ENCODE results near the gene ROR1. TPM values are rescaled to one million over a fixed set of nuclear protein-coding genes. Genes with fewer than 3 reads are reported as not detected.
A peak's percentile ranks its signal among the peaks of the same experiment; 100 is the strongest.

The ROR1 gene
- total RNA-seq, 1 donor from 2014 or later: 2.5 TPM

DNA sequence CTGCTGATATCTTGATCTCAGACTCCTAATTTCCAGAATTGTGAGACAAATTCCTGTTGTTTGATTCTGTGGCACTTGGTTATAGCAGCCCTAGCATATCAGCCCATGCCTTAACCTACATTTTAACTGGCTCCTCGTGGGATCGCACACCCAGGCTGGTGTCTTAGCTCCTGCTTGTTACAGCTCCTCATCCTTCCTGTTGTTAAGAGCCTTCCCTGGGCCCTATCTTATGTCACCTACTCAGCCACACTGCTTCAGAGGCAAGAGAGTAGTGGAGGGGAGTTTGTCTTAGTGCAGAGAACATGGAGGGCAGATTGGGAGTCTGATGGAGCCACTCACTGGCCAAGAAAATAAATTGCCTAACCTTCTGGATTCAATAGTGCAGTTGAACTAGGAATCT lies 131.0 kb downstream of the ROR1 start:
- DNase-seq (ENCODE audit: low read depth): no peak

DNA sequence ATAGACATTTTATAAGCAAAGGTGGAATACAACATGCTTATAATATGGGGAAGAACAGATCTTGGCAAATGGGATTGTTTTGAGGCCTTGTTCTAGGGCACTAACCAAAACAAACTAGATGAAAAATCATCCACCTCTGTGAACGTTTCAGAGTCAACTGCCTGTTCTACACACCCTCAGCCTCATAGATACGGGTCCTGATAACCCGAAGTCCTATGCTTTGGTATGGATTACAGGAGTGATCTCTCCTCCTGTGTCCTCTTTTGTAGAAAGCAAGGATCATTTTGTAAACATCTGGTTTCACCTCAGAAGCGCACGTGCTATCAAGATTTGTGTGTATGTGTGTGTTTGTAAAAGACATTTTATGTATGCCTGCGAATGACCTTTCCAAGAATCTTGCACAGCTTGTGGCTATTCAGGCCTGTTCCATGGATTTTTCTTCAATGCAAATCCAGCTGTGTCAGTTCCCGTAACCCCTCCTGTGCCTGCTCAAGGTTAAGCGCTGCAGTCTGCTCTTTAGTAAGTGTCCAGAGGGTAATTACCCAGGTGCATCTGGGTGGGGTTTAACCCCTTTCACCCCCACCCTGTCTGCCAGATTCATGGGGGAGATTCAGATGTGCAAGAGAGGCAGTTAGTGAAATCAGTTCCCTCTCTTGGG lies 132.4 kb downstream of the ROR1 start:
- DNase-seq (ENCODE audit: low read depth): no peak

DNA sequence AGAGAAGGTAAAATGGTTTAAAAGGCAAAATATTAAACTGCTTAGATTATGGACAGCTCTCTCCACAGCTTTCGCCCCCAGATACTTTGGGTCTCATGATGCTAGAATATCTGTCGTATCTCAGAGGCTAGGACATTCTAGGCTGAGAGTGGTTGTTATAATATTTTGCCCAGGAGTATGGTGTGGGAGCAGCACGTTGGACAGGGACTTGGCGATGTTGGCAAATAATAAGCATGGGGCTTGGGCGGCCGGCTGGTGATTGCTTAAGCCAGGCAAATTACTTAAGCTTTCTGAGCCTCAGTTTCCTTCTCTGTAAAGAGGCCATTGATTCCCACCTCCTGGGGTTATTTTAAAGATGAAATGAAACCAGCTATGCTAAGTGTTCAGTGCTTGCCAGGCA lies 133.2 kb downstream of the ROR1 start:
- DNase-seq (ENCODE audit: low read depth): no peak

- no peak for DNase-seq (ENCODE audit: low read depth)
These were observed 134.2 kb downstream of the ROR1 start for GRCh38 chr1:63908016-63908415.

DNA sequence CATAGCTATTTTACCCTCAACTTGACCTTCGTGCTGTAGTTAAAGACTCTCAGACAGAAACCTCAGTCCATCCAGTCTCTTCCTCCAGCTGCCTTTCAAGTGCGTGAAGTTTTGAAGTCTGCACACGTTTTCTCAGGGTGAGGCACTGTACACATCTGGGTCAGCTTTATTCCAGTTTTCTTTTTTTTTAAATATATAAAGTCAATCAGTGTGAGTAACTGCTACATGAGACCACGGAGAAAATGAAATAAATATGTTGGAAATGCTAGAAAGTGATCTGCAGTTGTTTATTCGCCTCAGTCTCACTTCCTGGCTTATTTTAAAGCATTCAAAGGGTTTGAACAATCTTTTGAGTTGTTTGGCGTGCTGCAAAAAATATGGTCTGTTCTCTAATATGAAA lies 135.7 kb downstream of the ROR1 start:
- no peak for DNase-seq (ENCODE audit: low read depth)

DNA sequence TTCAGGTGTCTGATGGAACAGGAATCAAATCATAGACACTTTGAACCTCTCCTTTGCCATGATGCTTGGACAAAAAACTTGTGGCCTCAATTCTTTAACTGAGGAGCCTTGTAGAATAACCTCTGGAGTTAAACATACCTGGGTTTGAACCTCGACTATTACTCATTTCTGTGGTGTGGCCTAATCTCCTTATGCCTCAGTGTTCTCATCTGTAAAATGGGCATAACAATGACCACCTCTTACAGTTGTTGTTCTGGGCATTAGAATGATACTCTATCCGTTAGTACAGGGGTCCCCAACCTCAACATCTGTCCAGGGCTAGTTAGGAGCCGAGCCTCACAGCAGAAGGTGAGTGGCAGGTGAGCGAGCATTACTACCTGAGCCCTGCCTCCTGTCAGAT lies 137.2 kb downstream of the ROR1 start:
- DNase-seq (ENCODE audit: low read depth): no peak

DNA sequence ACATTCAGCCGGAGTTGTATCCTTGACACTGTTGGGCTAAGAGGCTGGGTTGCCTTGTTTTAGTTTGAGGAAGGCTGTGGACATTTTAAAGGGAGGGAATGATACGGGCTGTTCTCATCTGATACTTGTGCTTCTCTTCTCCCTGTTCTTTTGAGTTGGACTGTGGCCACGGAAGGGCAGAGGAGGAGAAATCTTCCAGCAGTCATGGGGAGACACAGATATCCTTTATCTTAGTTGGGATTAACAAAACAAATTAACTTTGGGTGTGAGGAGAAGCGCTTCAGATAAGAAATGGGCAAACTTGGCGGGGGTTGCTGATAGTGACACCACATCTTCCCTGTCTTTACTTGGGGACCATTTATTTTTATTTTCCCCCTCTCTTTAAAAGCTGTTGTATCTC lies 138.8 kb downstream of the ROR1 start:
- DNase-seq (ENCODE audit: low read depth): no peak

DNA sequence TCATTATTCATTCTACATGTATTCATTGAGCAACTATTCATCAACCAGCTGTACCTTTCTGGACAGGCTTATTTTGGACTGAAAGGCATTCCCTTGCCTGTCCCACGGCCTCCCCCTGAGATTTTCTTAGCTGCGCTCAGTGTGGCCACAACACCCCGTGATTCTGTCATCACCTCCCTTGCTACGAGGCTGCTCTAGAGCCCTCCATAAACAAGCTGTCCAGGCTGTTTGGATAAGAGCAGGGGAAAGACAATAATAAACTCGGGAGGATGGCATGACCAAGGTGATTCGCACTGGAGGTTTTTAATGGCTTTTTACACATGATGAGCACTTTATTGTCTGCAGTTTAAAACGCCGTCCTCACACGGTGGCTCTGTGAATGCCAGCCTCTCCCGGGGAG lies 139.7 kb downstream of the ROR1 start:
- DNase-seq (ENCODE audit: low read depth): no peak

DNA sequence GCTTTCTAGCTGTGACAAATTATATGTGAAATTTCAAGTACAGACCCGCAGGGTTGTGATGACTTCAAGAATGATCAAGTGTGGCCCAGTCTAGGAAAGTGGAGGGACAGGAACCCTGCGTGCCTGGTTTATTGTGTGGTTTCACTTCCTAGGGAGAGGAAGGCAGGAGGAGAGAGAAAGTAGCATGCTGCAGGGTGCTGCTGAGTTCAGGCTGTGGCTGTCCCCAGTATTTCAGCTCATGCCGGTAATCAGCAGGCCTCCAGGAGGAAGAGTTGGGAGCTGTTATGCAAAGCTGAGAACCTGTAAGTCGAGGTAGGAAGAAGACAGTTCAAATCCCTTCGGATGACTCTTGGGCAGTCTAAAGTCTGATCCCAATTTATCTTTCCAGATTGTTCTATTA lies 140.4 kb downstream of the ROR1 start:
- no peak for DNase-seq (ENCODE audit: low read depth)

GRCh38 chr1:63914706-63915105 lies 140.9 kb downstream of the ROR1 start:
- no peak for DNase-seq (ENCODE audit: low read depth)

DNA sequence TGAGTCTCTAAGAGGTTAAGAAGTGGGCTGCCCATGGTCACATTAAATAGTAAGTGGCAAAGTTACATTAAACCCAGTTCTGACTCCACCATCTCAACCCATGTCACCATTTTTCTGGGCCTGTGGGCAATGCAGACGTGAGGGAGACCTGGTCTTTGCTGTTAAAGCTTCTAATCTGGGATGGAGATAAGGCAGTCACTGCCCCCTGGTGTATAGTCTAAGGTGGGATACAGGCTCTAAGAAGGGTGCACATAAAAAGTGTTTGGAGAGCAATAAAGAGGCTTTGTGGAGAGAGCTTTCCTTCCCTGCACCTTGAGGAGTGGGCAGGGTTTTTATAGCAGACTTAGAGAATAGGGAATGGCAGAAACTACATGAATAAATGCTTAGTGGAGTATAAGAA lies 141.3 kb downstream of the ROR1 start:
- DNase-seq (ENCODE audit: low read depth): peak; percentile 50

DNA sequence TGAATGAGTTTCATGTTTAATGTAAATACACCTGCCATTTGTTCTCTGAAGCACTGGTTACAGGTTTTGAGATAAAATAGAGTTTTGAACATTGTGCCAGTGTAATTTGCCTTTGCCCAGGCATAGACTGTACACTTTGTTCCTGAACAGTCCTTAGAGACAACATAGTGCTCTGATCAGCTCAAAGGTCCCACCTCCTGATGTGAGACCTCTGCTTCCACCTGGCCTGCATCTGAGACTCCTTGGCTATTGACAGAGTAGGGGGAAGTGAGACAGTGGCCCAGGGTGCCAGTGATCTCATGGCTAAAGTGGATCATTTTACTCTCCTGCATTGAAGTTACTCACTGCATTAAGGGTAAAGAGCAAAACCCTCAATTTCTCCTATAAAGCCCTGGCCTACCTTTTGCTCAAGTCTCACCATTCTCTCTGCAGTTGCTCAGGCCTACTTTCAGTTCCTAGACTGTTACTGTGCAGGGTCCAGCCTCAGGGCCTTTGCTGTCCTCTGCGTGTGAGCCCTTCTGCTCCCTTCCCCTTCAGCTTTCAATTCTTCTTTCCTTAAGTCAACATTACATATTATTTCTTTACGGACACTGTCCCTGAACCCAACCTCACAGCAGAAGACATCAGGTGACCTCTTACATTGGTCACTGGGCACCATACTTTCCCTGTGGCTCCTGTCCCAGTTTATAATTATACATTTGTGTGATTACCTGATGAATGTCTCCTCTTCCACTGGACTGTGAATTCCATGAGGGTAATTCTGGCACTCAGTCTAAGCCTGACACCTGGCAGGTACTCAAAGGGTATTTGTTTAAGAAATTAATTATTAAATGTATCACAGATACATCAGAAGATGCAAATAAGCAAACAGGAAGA lies 142.9 kb downstream of the ROR1 start:
- DNase-seq (ENCODE audit: low read depth): no peak

DNA sequence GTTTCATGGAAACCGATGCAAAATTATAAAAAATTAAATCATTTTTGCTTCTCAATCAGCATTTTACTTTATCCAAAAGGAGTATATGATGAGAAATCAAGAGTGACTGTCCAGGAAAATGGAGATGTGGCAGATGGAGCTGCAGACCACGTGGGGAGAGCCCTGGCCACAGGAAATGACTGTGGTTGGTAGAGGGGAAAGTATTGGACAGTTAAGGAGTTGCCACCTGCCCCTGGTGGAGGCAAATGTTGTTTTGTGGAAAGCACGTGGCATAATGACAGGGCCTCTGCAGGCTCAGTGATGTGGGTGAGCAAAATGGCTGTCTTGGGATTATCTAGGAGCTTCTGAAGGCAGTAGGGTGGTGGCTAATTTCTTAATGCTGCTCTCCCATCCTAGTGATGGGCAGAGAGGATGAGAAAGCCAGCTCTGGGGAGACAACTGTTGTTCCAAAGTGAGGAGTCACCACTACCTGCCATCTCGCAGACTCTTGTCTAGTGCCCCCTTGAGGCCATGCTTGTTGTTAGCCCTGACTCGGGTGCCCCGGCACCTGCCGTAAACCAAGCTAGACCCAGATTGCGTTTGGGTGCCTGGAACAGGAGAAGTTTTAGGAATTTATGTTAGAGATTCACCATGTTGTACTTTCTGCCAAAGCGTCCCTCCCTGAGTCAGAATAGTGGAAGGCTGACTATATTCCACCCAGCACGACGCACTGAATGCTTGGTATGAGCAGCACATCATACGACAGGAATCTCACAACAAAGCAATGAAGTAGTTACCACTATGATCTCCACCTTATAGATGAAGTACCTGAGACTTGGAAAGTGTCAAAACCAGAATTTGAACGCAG lies 144.0 kb downstream of the ROR1 start:
- peak; percentile 93 for DNase-seq (ENCODE audit: low read depth)

DNA sequence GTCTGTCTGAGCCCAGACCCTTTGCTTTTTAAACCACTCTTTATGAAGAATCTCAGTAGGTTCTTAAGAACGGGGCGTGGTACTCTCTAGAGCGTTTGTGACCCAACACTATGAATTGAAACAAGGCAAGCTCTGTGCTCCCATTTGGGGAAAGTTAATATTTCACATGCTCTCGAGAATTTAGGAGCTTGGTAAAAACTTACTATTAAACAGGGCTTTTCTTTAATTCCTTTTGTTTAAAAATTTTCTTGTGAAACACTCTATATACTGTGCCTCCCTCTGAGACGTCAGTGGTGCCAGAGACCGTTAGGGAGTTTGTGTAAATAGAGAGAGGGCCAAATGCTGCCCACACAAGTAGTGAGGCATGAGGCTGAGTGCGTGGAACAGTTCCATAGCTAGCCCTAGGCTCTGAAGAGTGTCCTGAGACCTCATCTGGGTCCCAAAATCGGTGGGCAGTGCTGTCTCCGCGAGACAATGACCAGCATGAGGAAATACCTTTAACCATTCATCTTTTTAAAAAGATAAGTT lies 144.7 kb downstream of the ROR1 start:
- no peak for DNase-seq (ENCODE audit: low read depth)

GRCh38 chr1:63920154-63921117 lies 146.6 kb downstream of the ROR1 start:
- peak; percentile 65 for DNase-seq (ENCODE audit: low read depth)

GRCh38 chr1:63921359-63921758 lies 147.5 kb downstream of the ROR1 start:
- no peak for DNase-seq (ENCODE audit: low read depth)

DNA sequence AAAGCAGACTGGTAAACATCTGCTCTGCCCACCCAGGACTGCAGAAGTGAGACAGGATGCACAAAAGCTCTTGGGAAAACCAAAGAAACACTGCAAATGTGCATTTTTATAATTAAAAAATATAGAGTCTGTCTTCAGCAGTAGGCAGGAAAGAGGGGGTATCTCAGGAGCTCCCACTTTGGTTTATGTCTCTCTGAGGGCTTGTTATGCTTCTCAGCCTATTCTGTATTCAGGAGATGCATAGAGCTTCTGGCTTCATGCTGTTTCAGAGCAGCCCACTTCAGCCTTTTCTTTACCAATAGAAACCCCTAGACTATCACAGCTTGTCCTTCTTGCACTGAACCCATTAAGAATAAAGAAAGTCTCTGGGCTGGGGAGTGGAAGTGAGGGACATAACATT lies 148.0 kb downstream of the ROR1 start:
- no peak for DNase-seq (ENCODE audit: low read depth)

DNA sequence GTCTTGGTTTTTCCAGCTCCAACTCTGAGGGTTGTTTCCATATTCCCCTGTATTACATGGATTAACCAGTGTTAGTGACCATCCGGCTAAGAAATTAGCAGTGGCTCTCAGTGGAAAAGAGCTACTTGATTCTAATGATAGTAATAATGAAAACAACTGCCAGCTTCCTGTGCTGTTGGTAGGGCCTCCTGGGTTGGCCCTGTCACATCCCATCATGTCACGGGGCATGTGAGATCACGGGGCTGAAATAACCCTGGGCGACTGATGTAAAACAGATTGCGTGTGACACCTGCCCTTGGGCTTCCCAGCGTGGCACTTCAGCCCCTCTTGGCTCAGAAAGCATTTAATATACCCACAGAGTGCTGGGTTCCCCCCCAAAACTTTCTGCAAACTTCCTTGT lies 149.0 kb downstream of the ROR1 start:
- peak; percentile 50 for DNase-seq (ENCODE audit: low read depth)

DNA sequence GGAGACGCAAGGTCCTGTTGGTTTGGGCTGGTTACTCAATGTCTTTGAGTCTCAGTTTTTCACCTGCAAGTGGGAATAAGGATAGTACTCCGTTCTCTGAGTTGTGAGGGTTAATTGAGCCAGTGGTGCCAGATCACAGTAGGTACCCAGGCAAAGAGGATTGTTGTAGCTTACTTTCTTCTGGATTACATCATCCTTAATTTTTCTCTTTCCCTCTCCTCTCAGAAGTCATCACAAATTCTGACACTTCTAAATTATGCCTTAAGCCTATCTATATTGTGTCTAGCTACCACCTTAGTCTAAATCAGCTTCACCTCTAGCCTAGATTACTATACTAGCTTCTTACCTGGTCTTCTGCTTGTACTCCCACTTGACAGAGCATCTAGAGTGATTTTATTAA lies 149.5 kb downstream of the ROR1 start:
- DNase-seq (ENCODE audit: low read depth): no peak

DNA sequence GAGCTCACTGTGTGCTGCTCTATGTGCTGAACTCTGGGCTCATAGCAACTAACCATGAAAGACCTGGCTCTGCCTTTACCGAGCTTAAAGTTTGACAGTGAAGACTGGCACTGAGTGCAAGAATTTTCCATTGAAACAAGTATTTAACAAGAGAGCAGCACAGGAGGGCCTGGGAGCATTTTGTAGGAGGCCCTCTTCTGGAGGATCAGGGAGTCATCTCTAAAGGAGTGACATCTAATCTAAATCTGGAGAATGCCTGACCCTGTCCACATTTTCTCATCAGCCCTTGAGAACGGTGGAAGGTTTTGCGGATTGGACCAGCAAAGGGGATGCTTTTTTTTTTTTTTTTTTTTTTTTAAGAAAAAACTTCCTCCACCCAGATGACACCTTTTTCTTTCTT lies 150.8 kb downstream of the ROR1 start:
- DNase-seq (ENCODE audit: low read depth): no peak

Measured in myocyte (in vitro differentiated cells).